Thyroid gland (tissue), 4 donors: Measurements from ENCODE around the gene SLC44A4. TPM values are rescaled to one million over a fixed set of nuclear protein-coding genes. Genes with fewer than 3 reads are reported as not detected.

Experiments used
- DNase-seq, 2 donors: peaks; one replicate each; pipeline ENCODE4 v3.0.0-alpha.2; 2019
- H3K27ac ChIP-seq, 3 donors: fragments of 200-600 bp; sonication (generic); 1 replicate in 2 of 3; 2 replicates in 1 of 3; pipeline ENCODE4 v1.5.1; 2016 to 2019; ENCODE audit warnings: mild to moderate bottlenecking in 1 of 3, moderate library complexity in 1 of 3
- H3K27me3 ChIP-seq: fragments of 200-600 bp; sonication (generic); one replicate; pipeline ENCODE4 v1.5.1; 2019
- H3K36me3 ChIP-seq, 2 donors: fragments of 200-600 bp; sonication (generic); one replicate each; pipeline ENCODE4 v1.5.1; 2016 to 2019
- H3K4me1 ChIP-seq, 2 donors: fragments of 200-600 bp; sonication (generic); one replicate each; pipeline ENCODE4 v1.5.1; 2017 to 2019
- H3K4me3 ChIP-seq, 3 donors: fragments of 200-600 bp; sonication (generic); replicated peaks in 1 of 3; 1 replicate in 2 of 3; 2 replicates in 1 of 3; pipeline ENCODE4 v1.5.1; 2016; ENCODE audit warnings: mild to moderate bottlenecking in 1 of 3
- H3K9me3 ChIP-seq: fragments of 200-600 bp; sonication (generic); one replicate; pipeline ENCODE4 v1.5.1; 2017
- CTCF ChIP-seq, 6 experiments: fragments of 200-600 bp in 3 of 6; fragments of 450-650 bp in 3 of 6; sonication (generic) in 3 of 6; IDR thresholded peaks; one replicate each; pipeline ENCODE4 v1.5.1; 2016 to 2019; ENCODE audit warnings: antibody characterized with exemption in 6 of 6, mild to moderate bottlenecking in 2 of 6, inconsistent platforms in 1 of 6, moderate library complexity in 1 of 6
- POLR2A ChIP-seq, 2 donors: fragments of 450-650 bp; IDR thresholded peaks; one replicate each; pipeline ENCODE4 v1.6.1; 2017; ENCODE audit warnings: antibody characterized with exemption in 2 of 2, mild to moderate bottlenecking in 2 of 2, moderate library complexity in 1 of 2
- WGBS, 2 donors: methylation state at CpG; one replicate each; pipeline ENCODE4 v1.1.5; 2017; 5-methylcytosine and 5-hydroxymethylcytosine counted together
- intact Hi-C: fragments of 100-400 bp; cut with DNase I; formaldehyde crosslinking; loops from one replicate; pipeline ENCODE4 v1.15.1; 2023
- total RNA-seq, 4 donors: library from RNA; depleted of rRNA; stranded (reverse); fragments of >200 nt; gene quantifications; one replicate each; pipeline ENCODE4 v1.2.3, GENCODE V29; 2016

Gene SLC44A4
- total RNA-seq, 4 donors from 2014 or later = 1.6 to 16.2 (median 7.7) TPM

GRCh38 chr6:31906122-31906521 lies 27.3 kb upstream of the SLC44A4 start:
- H3K4me3 ChIP-seq = no peak overlapping the region
- no peak overlapping the region for H3K27ac ChIP-seq
- intact Hi-C loops = no loop called here
- WGBS, 2 donors = 18 to 24% methylated on average over 4 of the region's 4 CpGs
- no peaks in the 10 kb centered on the region for H3K9me3 ChIP-seq
- H3K4me1 ChIP-seq = peaks cover 2 to 13% of the 10 kb centered on the region in 2 donors
- no peaks in the 10 kb centered on the region for H3K36me3 ChIP-seq
- no peak for DNase-seq
- H3K27me3 ChIP-seq = no peaks in the 10 kb centered on the region
- TF ChIP-seq POLR2A (IDR thresholded peaks at IDR 0.05) (no peak), CTCF (IDR thresholded peaks at IDR 0.05) (no peak)

- Histone ChIP-seq H3K4me3 (no peak overlapping the region), H3K4me1 (peaks cover 6 to 13% of the 10 kb centered on the region in 2 donors), H3K27ac (no peak overlapping the region), H3K27me3 (no peaks in the 10 kb centered on the region), H3K36me3 (no peaks in the 10 kb centered on the region), H3K9me3 (no peaks in the 10 kb centered on the region)
- DNase-seq = no peak
- intact Hi-C loops = no loop called here
- 100% methylated on average over 1 of the region's 1 CpG for WGBS, 2 donors
- no peak for TF ChIP-seq POLR2A (IDR thresholded peaks at IDR 0.05)
- no peak for TF ChIP-seq CTCF (IDR thresholded peaks at IDR 0.05)
These were observed 26.2 kb upstream of the SLC44A4 start for GRCh38 chr6:31905041-31905440.

GRCh38 chr6:31903957-31904356 lies 25.2 kb upstream of the SLC44A4 start:
- Histone ChIP-seq H3K4me3 (no peak overlapping the region), H3K9me3 (no peaks in the 10 kb centered on the region), H3K27ac (peak overlapping the region in 1 of 3 donors; percentile 16), H3K36me3 (no peaks in the 10 kb centered on the region), H3K4me1 (peaks cover 10 to 17% of the 10 kb centered on the region in 2 donors), H3K27me3 (no peaks in the 10 kb centered on the region)
- no peak for DNase-seq
- TF ChIP-seq CTCF (IDR thresholded peaks at IDR 0.05) (no peak), POLR2A (IDR thresholded peaks at IDR 0.05) (no peak)
- WGBS, 2 donors = 75 to 87% methylated on average over 3 of the region's 3 CpGs
- intact Hi-C loops = no loop called here

- intact Hi-C loops = no loop called here
- peak within 1 kb of the TSS; percentile 45 to 66 (median 66) for H3K27ac ChIP-seq
- WGBS, 2 donors = 0 to 1% methylated on average over 28 to 31 of the region's 77 CpGs
These were observed 23.3 kb upstream of the SLC44A4 start, which contains the start of gene ZBTB12 for GRCh38 chr6:31901953-31902643. Gene ZBTB12, minus strand, starts transcription at chr6:31902086. Its CDS starts 781 bp downstream, at chr6:31901305.

More at GRCh38 chr6:31901953-31902643, 23.3 kb upstream of the SLC44A4 start, which contains the start of gene ZBTB12:
- DNase-seq = peak; percentile 93 to 94
- peak in 1 of 6 experiments; percentile 14 for TF ChIP-seq CTCF (IDR thresholded peaks at IDR 0.05)
- peak in 1 of 2 donors; percentile 54 for TF ChIP-seq POLR2A (IDR thresholded peaks at IDR 0.05)
- H3K4me1 ChIP-seq = peaks cover 15 to 22% of the 10 kb centered on the region in 2 donors
- H3K9me3 ChIP-seq = no peaks in the 10 kb centered on the region
- no peaks in the 10 kb centered on the region for H3K27me3 ChIP-seq
- peak within 1 kb of the TSS; percentile 8 to 47 (median 23) for H3K4me3 ChIP-seq
- H3K36me3 ChIP-seq = no peaks in the 10 kb centered on the region
